Mesothelial cell of epicardium (in vitro differentiated cells): Measurements from ENCODE around the gene CEP126. TPM values are rescaled to one million over a fixed set of nuclear protein-coding genes. Genes with fewer than 3 reads are reported as not detected.

Experiments
- DNase-seq, 2 experiments: peaks; one replicate each; pipeline ENCODE4 v3.0.0; 2021; ENCODE audit warnings: low spot score in 2 of 2; ENCODE audit not compliant: unreplicated experiment in 2 of 2
- H3K27ac Mint-ChIP-seq: 2 replicates; pipeline ENCODE4 v1.8.0; 2021; ENCODE audit warnings: mixed read lengths
- H3K27me3 Mint-ChIP-seq: 2 replicates; pipeline ENCODE4 v1.8.0; 2021; ENCODE audit warnings: low read depth, mixed read lengths
- H3K36me3 Mint-ChIP-seq: 2 replicates; pipeline ENCODE4 v1.8.0; 2021; ENCODE audit warnings: mixed read lengths
- H3K4me1 Mint-ChIP-seq: 2 replicates; pipeline ENCODE4 v1.8.0; 2021; ENCODE audit warnings: mixed read lengths
- H3K4me3 Mint-ChIP-seq: 2 replicates; pipeline ENCODE4 v1.8.0; 2021; ENCODE audit warnings: mild to moderate bottlenecking, moderate library complexity, mixed read lengths
- H3K9me3 Mint-ChIP-seq: 2 replicates; pipeline ENCODE4 v1.8.0; 2021; ENCODE audit warnings: mixed read lengths
- CTCF ChIP-seq: fragments of 200-600 bp; sonication (generic); IDR thresholded peaks from one replicate; pipeline ENCODE4 v1.5.0; 2021; ENCODE audit warnings: antibody characterized with exemption; ENCODE audit not compliant: unreplicated experiment
- total RNA-seq: library from RNA; stranded (reverse); gene quantifications from 3 replicates; pipeline ENCODE4 v1.2.1, GENCODE V29; 2021

The CEP126 gene
- total RNA-seq, result 3.2 to 3.6 TPM (median 3.4 TPM) in 3 replicates

GRCh38 chr11:101914738-101915426, at the start of gene CEP126:
CEP126 (plus strand) TSS chr11:101915010; CDS start chr11:101915285, 275 bp downstream.
- peak within 1 kb of the TSS; percentile 93 for H3K4me3 Mint-ChIP-seq
- no peak for TF ChIP-seq CTCF
- H3K9me3 Mint-ChIP-seq, result no peaks in the 10 kb centered on the region
- H3K36me3 Mint-ChIP-seq, result no peaks in the 10 kb centered on the region
- H3K27ac Mint-ChIP-seq, result peak within 1 kb of the TSS; percentile 91
- no peaks in the 10 kb centered on the region for H3K27me3 Mint-ChIP-seq
- peak; percentile 83 to 96 for DNase-seq
- peaks cover 20% of the 10 kb centered on the region for H3K4me1 Mint-ChIP-seq

GRCh38 chr11:101866619-101867491, 48.0 kb upstream of the CEP126 start:
- no peak for DNase-seq
- Mint-ChIP-seq H3K9me3 (peaks cover 12% of the 10 kb centered on the region), H3K27ac (no peak overlapping the region)

GRCh38 chr11:101867951-101868350, 46.9 kb upstream of the CEP126 start:
- Mint-ChIP-seq H3K4me1 (no peaks in the 10 kb centered on the region), H3K27ac (no peak overlapping the region), H3K9me3 (peaks cover 12% of the 10 kb centered on the region), H3K36me3 (peaks cover 1% of the 10 kb centered on the region), H3K27me3 (no peaks in the 10 kb centered on the region), H3K4me3 (no peak overlapping the region)
- no peak for TF ChIP-seq CTCF
- no peak for DNase-seq

More at GRCh38 chr11:101866619-101867491, 48.0 kb upstream of the CEP126 start:
- Mint-ChIP-seq H3K27me3 (no peaks in the 10 kb centered on the region), H3K4me3 (no peak overlapping the region), H3K4me1 (no peaks in the 10 kb centered on the region), H3K36me3 (peaks cover 1% of the 10 kb centered on the region)
- no peak for TF ChIP-seq CTCF

GRCh38 chr11:101870510-101870909, 44.3 kb upstream of the CEP126 start:
- H3K4me3 Mint-ChIP-seq, result no peak overlapping the region
- H3K27ac Mint-ChIP-seq, result no peak overlapping the region
- no peak for DNase-seq
- no peaks in the 10 kb centered on the region for H3K27me3 Mint-ChIP-seq
- peaks cover 9% of the 10 kb centered on the region for H3K9me3 Mint-ChIP-seq
- H3K36me3 Mint-ChIP-seq, result no peaks in the 10 kb centered on the region
- TF ChIP-seq CTCF, result no peak
- H3K4me1 Mint-ChIP-seq, result no peaks in the 10 kb centered on the region

- H3K4me1 Mint-ChIP-seq, result no peaks in the 10 kb centered on the region
- H3K4me3 Mint-ChIP-seq, result no peak overlapping the region
- H3K36me3 Mint-ChIP-seq, result no peaks in the 10 kb centered on the region
- peaks cover 16% of the 10 kb centered on the region for H3K9me3 Mint-ChIP-seq
- H3K27me3 Mint-ChIP-seq, result peaks cover 3% of the 10 kb centered on the region
- no peak for DNase-seq
- no peak for TF ChIP-seq CTCF
- no peak overlapping the region for H3K27ac Mint-ChIP-seq
These were observed 42.5 kb upstream of the CEP126 start for GRCh38 chr11:101872171-101872882.
